Hepatocyte (in vitro differentiated cells): ENCODE results near the gene MCM7.

Experiments
- CTCF ChIP-seq: fragments of 200-600 bp; sonication (generic); IDR thresholded peaks from 2 replicates; pipeline ENCODE4 v1.5.1; 2016; ENCODE audit warnings: antibody characterized with exemption, mild to moderate bottlenecking; ENCODE audit not compliant: poor library complexity
- EZH2 ChIP-seq: fragments of 200-600 bp; sonication (generic); IDR thresholded peaks from 2 replicates; pipeline ENCODE4 v1.6.1; 2016; ENCODE audit warnings: antibody characterized with exemption, mild to moderate bottlenecking, borderline replicate concordance

DNA sequence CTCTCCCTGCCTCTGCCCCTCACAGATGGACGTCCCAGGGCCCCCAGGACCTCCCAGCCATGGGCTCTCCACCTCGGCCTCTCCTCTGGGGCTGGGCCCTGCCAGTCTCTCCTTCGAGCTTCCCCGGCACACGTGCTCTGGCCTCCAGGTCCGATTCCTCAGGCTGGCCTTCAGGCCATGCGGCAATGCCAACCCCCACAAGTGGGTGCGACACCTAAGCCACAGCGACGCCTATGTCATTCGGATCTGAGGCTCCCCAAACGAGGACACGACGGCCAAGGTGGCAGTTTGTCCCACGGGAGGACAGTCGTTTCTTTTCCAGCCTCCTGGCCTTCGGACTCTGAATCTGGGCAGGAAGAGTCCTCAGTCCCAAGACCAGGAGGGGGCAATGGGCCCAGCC lies 5.4 kb upstream of the MCM7 start:
- no peak for TF ChIP-seq CTCF
- no peak for TF ChIP-seq EZH2
